HT1080 (cell line): ENCODE measurements around the gene SYT7. TPM values are rescaled to one million over a fixed set of nuclear protein-coding genes. Genes with fewer than 3 reads are reported as not detected.
A peak's percentile ranks its signal among the peaks of the same experiment; 100 is the strongest.

Experiments used
- DNase-seq: peaks from one replicate; pipeline ENCODE4 v3.0.0-alpha.2; 2015; ENCODE audit warnings: low read depth
- total RNA-seq: library from RNA; depleted of rRNA; stranded (reverse); fragments of >200 nt; shearing (Covaris generic); gene quantifications from 2 replicates; pipeline ENCODE4 v1.2.3, GENCODE V29; 2014

SYT7 gene
- total RNA-seq, 1 experiment from 2014 or later: 2.0 TPM

DNA sequence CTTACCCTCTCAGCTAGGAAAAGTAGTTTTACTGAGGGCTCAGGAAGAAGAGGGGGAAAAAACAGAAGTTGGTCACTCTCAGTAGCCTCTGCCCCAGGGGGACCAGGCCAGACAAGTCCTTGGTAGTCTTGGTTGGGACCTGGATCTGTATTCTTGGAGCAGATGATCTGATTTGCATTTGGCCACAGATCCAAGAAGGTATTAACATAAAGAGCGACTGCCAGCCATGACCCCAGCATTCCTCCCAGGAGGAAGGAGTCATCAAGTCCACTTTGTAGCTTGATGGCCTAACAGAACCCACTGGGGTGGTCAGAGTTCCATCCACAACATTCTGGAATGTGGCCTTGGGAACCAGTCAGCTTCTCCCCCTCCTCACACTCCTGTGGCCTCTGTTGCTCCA, 78.4 kb downstream of the SYT7 start:
- no peak for DNase-seq

DNA sequence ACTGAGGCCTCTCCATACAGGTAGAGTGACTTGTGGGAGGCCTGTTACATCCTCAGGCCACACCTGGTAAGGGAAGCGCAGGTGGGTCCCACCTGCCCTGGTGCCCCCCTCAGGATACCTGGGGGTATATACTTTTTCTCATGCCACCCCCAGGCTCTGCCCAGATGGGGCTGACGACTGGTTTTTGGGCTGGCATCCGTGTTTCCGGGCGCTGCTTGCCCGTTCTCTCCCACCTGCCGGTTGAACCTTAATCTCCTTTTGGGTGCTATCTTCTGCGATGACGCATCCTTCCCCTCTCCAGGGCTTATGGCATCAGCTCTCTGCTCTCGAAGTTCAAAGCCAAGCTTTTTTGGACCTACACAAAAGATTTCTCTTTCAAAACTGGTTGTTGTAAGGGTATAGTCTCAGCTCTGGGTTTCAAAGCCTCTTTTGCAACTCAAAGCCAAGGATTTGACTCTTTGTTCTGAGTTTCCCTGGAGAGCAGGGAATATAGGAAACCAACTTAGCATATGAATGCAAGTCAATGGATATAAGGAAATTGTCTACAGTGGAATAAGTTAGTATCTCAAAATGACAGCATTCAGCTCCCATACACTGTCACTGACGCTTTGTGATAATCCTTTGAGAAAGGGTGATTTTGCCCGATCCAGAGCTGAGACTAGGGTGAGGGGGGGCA, 80.9 kb downstream of the SYT7 start:
- DNase-seq: no peak

DNA sequence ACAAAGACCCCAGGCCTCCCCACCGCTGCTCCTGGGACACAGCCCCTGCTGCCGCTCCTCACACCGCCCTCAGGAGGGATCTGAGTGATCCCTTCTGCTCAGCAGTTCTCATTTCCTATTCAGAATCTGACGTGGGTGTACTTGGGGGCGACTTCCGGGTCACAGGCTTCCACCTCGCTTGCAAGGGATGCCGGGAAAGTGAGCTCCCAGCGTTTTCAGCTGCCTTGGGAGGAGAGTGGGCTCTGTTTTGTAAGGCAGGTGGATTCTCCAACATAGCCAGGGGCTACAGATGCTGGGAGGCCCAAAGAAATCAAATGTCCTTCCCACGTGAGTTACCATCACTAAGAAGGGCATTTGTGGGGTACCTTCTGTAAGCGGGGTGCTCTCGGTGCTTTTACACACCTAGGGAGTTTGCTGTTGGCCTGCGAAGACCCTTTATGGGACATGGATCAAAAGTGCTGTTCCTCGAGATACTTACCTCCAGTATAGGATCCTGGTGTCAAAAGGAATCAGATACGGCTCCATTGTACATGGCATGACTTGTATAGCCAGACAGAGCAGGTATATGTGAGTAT, 82.0 kb downstream of the SYT7 start:
- peak; percentile 52 for DNase-seq

DNA sequence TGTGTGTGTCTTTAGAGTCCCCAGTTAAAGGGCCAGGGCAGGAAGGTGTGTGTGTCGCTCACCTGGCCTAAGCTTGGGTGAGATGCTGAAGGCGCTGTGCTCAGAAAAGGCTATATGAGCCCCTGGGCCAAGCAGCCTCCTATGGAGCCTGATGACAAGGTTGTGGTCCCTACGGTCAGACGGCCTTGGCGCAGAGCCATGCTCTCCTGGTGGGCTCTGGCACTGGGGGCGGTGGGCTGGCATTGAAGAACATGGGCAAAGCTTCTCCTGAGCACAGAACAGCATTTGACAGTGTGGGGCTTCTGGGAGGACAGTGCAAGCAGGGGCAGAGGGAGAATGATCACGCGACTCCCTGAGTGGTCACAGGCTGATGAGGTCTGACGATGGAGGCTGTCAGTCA, 83.0 kb downstream of the SYT7 start:
- no peak for DNase-seq

DNA sequence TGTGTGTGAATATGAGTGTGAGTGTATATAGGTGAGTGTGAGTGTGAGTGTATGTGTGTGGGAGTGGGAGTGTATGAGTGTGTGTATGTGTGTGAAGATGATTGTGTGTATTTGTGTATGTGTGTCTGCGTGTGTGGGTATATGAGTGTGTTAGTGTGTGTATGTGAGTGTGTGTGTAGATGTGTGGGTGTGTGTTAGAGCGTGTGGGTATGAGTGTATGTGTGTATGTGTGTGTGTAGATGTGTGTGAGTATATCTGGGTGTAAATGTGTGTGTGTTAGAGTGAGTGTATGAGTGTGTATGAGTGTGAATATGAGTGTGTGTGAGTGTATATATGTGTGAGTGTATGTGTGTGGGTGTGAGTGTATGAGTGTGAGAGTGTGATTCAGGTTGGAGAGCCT, 83.4 kb downstream of the SYT7 start:
- no peak for DNase-seq

DNA sequence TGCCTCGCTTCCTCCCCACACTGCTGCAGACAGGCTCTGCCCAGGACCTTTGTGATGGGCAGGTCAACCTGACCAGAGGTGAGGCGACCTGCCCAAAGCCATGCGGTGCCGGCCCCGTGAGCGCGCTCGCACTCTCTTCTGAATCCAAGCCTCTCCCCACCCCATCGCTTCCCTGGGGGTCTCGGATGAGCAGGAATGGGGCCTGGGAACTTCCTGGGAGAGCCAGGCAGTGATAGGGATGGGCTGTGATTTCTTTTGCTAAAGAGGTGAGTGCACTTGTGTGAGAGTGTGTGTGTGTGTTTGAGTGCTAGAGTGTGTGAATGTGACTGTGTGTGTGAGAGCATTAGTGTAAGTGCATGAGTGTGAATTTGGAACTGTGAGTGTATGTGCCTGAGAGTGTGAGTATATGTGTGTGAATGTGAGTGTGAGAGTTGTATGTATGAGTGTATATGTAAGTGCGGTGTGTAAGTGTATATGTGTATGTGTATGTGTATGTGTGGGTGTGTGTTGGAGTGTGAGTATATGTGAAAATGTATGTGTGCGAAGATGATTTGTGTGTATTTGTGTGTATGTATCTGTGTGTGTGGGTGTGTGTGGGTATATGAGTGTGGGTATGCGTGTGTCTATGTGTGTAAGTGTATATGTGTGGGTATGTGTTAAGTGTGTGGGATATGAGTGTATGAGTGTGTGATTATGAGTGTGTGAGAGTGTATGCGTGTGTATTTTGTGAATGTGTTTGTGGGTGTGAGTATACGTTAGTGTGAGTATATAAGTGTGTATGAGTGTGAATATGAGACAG, 84.1 kb downstream of the SYT7 start:
- DNase-seq: no peak

DNA sequence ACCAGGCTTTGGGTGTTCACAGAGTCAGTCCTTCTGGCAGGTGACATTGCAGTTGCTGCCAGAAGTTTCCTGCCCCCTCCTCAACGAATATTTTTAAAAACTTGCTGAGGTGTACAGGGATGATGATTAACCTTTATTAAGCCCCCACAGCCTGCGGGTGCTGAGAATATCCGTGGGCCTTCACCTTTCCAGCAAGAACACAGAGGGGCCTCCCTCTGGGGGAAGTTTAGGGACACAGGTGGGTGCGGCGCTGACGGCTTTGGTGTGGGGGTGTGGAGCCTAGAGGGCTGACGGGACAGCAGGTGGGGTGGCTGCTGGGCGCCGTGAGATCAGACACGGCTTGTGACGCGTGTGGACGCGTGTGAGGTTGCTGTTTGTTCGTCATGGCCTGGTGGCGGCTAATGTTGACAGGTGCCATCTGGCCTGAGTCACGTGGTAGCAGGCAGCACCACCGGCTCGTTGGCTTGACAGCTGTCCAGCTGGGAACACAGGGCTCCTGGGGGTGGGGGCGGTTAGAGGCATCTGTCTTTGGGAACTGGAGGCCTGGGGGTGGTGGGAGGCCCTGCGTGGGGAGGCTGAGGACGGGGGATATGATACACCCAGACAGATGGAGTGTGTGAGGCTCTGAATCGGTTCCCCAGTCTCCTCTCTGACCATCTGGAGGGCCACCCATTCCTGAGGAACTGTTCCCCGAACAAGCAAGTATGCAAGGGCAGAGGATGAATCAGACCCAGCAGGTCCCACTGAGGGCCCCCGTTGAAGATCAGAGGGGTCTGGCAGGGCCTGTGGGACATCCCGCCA, 84.9 kb downstream of the SYT7 start:
- no peak for DNase-seq

DNA sequence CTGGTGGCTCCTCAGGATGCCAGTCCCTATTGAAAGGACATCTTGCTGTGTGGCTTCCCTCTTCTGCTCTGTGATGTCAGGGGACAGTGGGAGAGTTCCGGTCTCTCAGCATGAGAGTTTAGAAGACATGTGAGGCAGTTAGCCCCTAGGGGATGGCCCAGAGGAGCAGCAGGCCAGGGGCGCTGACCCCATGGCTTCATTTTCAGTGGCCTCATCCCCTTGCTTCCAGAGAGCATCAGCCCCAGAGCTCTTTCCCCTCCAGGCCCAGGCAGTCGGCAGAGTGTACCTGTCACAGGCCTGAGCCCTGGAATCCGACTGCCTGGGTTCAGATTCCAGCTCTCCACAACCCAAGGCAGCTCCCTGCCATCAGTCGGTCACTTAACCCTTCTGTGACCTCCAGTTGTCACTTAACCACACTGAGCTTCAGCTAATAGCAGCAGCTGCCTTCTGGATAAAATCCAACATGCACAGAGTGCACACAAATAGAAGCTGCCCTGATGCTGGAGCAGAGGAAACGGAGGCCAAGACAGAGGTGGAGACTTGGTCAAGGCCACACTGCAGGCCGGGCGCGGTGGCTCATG, 86.4 kb downstream of the SYT7 start:
- no peak for DNase-seq

DNA sequence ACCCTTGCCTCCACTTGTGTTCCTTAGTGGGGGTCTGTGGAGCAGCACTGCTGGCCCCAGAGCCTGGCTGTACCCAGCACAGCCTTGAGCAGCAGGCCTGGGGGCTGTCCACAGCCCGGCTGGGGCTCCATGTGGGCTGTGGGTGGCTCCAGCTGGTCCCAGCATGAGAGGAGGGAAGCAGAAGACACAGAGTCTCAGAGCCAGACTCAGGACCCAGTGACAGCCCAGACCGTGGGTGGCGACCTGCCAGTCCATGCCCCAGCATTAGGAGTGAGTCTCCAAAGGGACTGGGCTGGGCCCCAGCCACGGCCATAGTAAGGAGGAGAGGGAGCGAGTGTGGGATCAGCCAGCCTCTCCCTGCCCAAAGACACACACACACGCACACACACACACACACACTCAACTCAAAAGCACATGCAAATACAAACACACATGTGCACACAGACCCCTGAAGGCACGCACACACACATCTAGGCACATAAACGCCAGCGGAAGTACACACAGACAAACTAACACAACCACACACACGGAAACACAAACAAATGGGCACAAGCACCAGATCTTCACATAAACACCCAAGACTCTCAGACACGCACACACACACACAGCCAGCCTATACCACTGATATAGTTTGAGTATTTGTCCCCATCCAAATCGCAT, 89.0 kb downstream of the SYT7 start:
- DNase-seq: no peak

DNA sequence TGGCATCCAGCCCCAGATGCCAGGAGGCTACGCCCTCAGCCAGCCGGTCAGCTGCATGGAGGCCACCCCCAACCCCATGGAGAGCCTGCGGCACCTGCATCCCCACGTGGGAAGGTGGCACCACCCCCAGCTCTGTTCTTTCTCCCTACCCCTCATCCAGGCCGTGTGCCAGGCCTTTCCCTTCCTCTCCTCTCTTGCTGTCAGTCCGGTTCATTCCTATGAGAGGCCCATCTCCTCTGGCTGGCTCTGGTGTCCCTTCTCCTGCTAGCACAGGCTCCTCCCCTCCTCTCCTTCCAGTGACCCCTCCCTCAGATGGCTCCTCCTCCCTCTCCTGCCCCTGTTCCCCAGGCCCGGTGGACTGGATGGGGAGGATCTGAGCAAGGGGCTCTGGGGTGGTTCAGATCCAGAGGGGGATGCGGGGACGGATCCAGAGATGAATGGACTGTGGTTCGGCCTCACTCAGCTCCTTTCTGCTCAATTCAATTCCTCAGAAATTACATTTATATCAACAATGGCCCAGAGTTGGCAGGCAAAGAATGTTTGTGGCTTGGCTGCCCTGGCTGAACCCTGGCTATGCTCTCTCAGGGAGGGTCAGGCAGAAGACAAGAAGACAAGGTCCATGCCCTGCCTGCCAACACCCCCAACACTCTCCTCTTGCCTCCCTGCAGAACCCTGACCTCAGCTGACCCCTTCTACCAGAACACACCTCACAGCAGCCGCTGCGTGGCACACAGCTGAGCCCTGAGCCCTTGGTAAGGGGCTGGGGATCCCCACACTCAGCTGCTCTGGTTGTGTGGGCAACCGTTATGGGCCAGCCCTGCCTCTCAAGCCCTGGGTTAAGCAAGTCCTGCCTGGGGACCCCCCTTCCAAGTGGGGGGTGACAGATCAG, 90.8 kb downstream of the SYT7 start:
- no peak for DNase-seq

DNA sequence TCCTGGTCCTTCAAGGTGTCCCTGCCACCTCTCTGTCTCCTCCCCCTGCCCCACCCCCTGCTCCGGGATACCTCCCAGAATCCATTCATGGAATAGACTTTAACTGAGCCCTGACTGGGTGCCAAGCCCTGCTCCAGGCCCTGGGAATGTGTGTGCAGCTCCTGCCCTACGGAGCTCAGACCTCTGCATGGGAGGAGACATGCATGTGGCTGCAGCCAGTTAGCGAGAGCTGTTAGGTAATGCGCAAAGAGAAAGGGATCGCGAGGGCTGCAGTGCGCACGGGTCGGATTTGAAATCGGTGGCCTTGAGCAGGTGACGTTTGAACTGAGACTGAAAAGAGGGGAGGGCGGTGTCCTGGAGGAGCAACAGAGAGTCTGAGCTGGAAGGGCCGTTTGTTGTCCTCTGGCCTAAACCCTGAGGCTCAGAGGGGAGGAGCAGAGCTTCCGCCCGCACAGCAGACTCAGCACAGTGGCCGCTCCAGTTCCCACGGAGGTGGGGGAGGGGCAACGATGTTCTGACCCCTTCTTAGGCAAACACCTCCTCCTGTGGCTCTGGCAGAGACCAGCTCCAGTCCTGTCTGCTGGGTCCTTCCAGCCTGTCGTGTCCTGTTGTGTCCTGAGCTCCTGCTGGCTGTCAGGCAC, 92.1 kb downstream of the SYT7 start:
- no peak for DNase-seq

DNA sequence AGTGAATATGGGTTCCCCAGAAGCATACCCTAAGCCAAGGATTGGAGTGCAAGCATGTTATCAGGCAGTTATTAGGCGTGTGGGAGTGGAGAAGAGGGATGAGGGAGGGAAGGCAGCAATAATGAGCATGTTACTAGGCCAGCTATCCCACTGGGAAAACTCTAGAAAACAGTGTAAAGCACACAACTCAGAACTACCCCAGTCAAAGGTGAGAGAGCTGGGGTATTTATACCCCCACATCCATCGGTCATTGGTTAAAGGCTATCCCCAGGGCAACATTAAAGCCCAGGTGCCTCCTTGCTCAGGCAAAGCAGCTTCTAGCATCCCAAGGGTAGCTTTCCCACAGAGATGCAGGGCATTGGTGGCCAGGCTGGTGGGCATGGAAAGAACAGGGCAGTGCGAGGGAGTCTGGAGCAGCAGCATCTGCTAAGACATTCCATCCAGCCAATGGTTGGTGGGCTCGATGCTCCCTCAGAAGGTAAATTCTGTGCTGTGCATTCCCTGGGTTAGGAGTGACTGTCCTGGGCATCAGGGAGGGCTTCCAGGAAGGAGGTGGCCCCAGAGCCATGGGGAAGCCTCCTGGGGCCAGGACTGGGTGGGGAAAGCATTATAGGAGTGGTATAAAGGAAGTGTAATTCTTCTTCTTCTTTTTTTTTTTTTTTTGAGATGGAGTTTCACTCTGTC, 93.4 kb downstream of the SYT7 start:
- DNase-seq: no peak

DNA sequence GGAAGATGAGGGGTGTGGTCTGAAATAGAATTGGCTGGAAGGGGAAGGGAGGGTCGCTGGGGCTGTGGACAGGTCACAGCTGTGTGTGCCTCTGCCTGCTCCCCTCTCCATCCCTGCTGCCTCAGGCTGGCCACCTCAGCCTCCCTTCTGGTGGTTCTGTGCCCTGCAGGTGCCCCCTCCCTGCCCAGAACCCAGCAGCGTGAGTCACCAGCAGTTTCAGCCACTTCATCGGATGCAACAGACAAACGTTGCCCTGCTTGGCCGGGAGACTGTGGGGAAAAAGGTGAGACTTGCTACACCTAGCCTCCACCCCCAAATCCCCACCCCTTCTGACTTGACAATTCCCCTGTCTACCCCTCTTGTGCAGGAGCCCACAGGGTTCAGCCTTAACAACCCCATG, 94.1 kb downstream of the SYT7 start:
- DNase-seq: no peak

DNA sequence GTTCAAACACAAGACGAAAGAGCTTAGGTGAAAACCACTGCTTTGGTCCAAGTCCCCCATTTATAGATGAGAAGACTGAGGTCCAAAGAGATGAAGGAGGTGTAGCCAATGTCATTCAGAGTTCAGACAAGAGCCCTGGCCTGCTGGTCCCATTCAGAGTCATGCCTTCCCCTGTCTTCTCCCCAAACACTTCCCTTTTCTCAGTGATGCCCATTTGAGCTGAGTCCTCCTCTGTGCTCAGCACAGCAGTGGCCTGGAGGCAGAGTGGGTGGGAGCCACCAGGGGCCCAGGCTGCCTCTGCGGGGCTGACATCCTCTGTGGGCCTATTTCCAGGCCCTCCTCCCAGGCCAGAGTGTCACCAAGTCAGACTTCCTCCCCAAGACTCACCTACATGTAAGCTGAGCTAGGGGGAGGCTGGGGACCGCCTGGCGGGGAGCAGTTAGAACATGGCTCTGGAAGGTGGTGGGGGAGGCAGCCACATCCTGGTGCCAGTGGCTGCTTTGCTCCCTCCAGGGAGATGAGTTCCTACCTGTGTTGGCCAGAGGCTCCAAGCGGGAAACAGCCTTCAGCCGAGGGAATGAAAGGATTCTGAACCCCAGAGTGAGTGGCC, 94.8 kb downstream of the SYT7 start:
- no peak for DNase-seq

DNA sequence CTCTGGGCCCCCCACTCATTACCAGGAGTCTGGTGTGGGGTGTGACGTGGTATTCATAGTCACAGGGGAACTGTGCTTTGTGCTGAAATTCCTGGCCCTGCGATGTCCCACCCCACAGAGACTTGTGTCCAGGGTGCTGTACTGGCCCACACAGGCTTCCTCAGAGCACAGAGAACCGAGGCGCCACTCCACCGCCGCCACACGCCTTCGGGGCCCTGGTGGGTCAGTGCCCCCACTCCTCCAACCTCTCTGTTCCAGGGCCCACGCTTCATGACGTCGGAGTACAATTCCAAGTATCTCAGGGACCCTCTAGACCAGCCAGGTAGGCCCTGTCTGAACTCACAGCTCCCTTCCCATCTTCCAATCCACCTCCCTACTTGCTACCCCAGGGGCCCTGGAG, 95.8 kb downstream of the SYT7 start:
- DNase-seq: no peak

DNA sequence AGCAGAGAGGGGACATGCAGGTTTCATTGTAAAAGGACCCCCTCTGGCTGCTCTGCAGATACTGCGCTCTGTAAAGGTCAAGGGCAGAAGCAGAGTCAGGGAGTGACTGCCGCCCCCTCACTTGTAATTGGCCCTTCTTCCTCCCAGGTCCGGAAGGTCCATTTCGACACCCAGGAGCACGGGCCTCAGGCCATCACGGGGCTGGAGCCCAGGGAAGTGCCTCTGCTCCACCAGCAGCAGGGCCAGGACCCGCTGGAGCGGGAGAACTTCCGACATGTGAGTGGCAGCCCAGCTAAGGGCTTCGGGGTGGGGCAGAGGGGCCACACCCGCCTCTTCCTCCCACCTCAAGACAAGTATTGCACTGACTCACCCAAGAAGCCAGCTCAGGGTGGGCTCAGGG, 96.3 kb downstream of the SYT7 start:
- DNase-seq: no peak

DNA sequence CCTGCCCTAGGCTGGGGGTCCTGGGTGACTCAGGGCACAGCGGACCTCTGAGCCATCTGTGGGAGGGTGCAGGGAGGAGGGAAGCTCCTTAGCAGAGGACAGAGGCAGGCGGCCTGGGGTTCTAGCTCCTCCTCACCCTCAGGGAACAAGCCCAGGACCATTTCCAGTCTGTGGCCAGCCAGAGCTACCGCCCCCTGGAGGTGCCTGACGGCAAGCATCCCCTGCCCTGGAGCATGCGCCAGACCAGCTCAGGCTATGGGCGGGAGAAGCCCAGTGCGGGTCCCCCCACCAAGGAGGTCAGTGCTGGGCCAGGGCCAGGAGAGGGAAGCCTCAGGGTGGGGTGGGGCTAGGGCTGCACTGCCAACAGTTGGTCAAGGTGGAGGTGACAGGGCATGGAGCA, 98.4 kb downstream of the SYT7 start:
- DNase-seq: peak; percentile 36

DNA sequence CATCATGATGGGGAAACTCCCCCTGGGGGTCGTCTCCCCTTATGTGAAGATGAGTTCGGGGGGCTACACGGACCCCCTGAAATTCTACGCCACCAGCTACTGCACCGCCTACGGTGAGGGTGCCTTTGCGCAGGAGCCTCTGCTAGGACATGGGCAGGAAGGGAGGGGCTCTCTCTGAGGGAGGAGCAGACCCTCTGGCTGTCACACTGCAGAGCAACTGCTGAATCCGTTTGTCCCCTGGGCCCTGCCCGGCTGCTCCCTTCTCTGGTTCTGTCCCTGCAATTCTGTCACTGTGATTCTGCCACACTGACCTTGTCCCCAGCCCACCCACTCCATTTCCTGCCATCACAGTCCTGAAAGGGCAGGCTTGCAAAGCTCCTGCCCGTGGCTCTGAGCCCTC, 99.1 kb downstream of the SYT7 start:
- no peak for DNase-seq

DNA sequence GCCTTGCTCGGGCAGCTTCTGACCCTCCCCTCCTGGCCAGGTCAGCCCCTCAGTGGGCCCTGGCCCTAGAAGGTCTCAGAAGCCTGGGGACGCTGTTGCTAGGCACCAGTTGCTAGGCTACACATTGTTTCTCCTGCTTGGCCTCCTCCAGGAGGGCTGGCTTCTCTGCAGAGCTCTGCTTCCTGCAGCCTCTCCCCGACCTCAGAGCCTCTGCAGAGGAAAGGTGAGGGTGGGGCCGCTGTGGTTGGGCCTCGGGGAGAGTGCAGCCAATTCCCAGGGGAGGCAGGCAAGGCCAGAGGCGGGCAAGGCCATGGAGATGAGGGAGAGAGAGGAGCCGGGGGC, 99.9 kb downstream of the SYT7 start:
- DNase-seq: peak; percentile 41
